ENCODE measurements around the gene MADD. TPM values are rescaled to one million over a fixed set of nuclear protein-coding genes. Genes with fewer than 3 reads are reported as not detected.
"Not testable (repeated sequence)": the region's sequence is repeated elsewhere in the genome, so short reads cannot be mapped to it uniquely, and the experiment has no call there.

MADD gene
- polyA plus RNA-seq, 3 donors, result 12.1 to 20.8 (median 13.8) TPM

DNA sequence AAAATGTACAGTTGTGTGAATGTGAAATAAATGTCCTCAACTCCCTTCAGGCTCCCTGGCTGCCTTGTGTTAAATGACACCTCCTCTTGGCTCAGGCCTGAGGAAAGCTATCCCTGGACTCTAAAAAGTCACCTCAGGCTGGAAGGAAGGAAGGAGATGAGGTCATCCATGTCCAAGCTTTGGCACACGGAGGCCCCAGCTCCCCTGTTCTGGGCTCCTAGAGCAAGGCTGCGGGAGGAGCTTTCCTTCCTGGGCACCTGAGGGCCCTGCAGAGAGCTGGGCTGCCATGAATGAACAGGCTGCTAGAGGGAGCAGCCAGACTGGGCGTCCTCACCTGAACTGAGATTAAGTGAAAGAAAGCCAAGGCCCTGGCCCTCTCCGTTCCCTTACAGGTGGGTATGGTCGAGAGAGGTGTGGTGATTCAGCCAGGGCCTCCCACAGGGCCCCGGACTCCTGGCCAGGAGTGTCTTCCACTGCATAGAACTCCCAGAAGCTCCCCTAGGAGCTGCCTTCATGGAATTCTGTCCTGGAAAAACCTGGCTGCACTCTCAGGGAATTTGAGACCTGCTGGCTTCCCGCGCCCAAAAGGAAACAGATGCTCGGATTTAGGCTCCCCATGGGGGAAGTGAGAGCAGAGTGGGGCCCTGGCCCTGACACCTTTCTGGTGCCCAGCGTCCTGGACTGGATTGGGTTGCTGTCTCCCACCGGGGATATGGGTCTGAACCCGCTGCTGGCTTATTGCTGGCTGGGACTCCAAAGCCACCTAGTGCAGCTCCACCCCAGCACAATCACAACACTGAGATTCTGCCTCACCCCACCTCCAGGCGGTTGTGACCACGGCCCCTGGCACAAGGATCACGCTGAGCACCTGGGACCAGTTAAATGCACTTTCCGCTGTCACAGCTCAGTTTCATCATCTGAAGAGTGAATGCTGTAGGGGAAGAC, 60.3 kb downstream of the MADD start:
- no peak overlapping the region for H3K27ac ChIP-seq (ENCODE audit: low read depth, low read length)
- WGBS, 3 donors, result 55 to 62% (median 59%) methylated on average over 16 of the region's 16 CpGs

DNA sequence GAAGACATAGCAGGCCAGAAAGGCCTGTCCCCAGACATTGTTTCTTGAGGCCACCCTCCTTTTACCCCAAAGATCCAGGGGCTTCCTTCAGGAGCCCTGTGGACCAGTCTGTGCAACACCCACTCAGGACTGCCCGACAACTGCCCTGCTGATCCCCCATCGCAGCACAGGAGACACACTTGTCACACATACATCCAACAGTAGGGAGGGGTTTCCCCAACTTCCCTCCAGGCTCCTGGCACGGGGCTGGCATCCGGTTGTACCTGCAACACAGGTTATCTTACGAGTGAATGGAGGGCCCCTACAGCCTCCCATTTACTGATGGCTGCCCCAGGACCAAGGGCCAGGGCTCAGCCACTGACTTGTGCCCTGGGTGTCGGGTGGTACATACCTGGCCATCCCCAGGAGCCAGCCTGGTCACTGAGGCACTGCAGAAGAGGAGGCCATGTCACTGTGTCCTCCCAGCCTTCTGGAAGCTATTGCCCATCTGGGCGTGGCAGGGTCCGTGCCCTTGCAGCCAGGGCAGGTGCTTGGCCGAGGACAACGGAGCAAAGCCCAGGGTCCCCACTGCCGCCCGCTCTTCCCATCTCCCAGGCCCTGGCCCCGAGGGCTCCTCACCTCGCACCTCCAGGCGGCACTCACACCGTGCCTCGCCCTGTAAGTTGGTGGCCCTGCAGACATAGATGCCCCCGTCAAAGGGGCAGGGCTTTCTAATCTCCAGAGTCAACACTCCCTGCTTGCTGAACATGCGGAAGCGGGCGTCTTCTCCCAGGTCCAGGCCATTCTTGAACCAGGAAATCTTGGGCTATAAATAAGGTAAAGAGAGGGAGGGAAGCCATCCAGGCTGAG, 61.7 kb downstream of the MADD start:
- WGBS, 3 donors, result 73 to 76% (median 74%) methylated on average over 21 of the region's 21 CpGs

GRCh38 chr11:47332303-47332711, 62.4 kb downstream of the MADD start:
- WGBS, 3 donors, result 81 to 83% (median 82%) methylated on average over 13 of the region's 13 CpGs
- H3K27ac ChIP-seq (ENCODE audit: low read depth, low read length), result no peak overlapping the region

More for the DNA sequence above, 61.7 kb downstream of the MADD start:
- no peak overlapping the region for H3K27ac ChIP-seq (ENCODE audit: low read depth, low read length)

DNA sequence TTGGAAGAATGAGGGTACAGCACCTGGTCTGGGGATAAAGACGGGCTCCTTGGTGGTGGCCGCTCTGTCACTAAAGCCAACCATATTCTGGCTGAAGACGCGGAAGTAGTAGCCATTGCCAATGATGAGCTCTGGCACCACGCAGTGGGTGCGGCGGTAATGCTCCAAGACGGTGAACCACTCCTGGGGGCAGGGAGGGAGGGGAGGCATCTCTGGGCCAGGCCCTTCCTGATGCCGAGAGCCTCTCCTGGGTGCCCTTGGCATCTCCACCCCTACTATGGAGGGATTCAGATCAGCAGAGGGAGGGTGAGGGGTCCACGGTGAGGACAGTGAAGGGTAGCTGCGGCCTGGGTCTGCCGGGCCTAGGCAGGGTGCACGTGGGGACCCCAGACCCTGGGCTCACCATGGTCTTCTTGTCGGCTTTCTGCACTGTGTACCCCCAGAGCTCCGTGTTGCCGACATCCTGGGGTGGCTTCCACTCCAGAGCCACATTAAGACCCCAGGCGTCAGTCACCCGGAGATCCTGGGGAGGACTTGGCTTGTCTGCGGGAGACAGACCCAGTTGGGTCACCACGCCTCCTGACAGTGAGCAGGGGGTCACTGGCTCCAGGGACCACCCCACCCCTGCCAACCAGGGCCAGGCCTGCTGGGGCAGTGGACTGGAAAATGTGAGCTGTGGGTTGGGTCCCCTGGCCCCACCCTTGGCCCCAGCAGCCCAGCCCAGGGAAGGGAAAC, 63.0 kb downstream of the MADD start:
- H3K27ac ChIP-seq (ENCODE audit: low read depth, low read length), result no peak overlapping the region
- WGBS, 3 donors, result 90 to 96% (median 96%) methylated on average over 19 to 20 of the region's 20 CpGs

- H3K27ac ChIP-seq (ENCODE audit: low read depth, low read length), result no peak overlapping the region
- WGBS, 3 donors, result 95 to 96% (median 95%) methylated on average over 13 to 14 of the region's 14 CpGs
Observed at GRCh38 chr11:47333526-47333845, 63.6 kb downstream of the MADD start.

- H3K27ac ChIP-seq (ENCODE audit: low read depth, low read length), result no peak overlapping the region
- 89 to 95% (median 93%) methylated on average over 8 of the region's 8 CpGs for WGBS, 3 donors
Observed at GRCh38 chr11:47333886-47334443, 64.0 kb downstream of the MADD start.

DNA sequence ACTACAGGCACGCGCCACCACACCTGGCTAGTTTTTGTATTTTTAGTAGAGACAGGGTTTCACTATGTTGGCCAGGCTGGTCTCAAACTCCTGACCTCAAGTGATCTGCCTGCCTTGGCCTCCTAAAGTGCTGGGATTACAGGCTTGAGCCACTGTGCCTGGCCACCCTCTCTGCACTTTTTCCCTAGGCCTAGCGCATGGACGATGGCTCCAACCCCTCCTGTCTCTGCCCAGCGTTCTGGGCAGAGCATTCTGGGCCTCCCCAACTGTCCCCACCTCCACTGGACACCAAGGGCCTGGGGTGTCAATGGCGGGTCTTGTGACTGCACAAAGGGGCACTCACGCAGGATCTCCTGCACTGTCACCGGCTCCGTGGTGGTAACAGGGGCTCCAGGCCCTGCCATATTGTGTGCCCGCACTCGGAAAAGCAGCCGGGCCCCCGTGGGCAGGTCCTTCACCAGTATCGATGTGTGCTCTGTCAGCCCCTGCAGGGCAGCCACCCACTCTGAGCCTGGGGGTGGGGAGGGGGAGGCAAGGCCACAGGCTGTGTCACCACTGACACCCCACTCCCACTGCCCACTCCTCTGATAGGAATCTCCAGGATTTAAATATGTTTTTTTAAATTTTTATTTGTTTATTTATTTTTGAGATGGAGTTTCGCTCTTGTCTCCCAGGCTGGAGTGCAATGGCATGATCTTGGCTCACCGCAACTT, 64.9 kb downstream of the MADD start:
- 95 to 96% (median 95%) methylated on average over 16 of the region's 16 CpGs for WGBS, 3 donors
- not testable (repeated sequence) for H3K27ac ChIP-seq (ENCODE audit: low read depth, low read length)

DNA sequence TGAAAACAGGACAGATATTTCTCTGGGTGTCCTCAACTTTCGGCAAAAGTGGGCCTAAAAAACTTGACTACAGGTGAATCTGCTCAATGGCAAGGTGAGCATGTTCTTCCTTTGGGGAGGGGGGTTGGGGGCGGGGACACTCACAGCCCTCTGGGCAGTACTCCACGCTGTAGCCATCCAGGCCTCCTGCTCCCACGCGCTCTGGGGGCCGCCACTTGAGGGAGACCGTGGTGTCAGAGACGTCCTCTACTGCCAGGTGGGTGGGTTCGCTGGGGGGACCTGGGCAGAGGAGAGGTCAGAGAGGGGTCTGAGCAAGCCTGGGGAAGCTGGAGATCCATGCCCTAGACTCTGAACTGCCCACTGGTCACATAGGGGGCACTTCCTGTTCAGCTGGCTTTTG, 65.8 kb downstream of the MADD start:
- H3K27ac ChIP-seq (ENCODE audit: low read depth, low read length), result no peak overlapping the region
- 76 to 78% (median 77%) methylated on average over 9 of the region's 9 CpGs for WGBS, 3 donors

GRCh38 chr11:47336595-47336994, 66.7 kb downstream of the MADD start:
- no peak overlapping the region for H3K27ac ChIP-seq (ENCODE audit: low read depth, low read length)
- 86 to 98% (median 89%) methylated on average over 4 of the region's 4 CpGs for whole genome bisulfite sequencing, 3 donors

- WGBS, 3 donors, result 88 to 91% (median 90%) methylated on average over 34 of the region's 34 CpGs
- no peak overlapping the region for H3K27ac ChIP-seq (ENCODE audit: low read depth, low read length)
Observed at GRCh38 chr11:47337229-47337924, 67.4 kb downstream of the MADD start.

GRCh38 chr11:47338396-47339241, 68.7 kb downstream of the MADD start:
- 83 to 93% (median 91%) methylated on average over 27 of the region's 27 CpGs for WGBS, 3 donors
- no peak overlapping the region for H3K27ac ChIP-seq (ENCODE audit: low read depth, low read length)

- WGBS, 3 donors, result 76 to 80% (median 79%) methylated on average over 9 of the region's 9 CpGs
- no peak overlapping the region for H3K27ac ChIP-seq (ENCODE audit: low read depth, low read length)
Observed at GRCh38 chr11:47340010-47340409, 70.1 kb downstream of the MADD start.

- no peak overlapping the region for H3K27ac ChIP-seq (ENCODE audit: low read depth, low read length)
- WGBS, 3 donors, result 65 to 69% (median 68%) methylated on average over 17 to 18 of the region's 18 CpGs
Observed at GRCh38 chr11:47340980-47341775, 71.2 kb downstream of the MADD start.

DNA sequence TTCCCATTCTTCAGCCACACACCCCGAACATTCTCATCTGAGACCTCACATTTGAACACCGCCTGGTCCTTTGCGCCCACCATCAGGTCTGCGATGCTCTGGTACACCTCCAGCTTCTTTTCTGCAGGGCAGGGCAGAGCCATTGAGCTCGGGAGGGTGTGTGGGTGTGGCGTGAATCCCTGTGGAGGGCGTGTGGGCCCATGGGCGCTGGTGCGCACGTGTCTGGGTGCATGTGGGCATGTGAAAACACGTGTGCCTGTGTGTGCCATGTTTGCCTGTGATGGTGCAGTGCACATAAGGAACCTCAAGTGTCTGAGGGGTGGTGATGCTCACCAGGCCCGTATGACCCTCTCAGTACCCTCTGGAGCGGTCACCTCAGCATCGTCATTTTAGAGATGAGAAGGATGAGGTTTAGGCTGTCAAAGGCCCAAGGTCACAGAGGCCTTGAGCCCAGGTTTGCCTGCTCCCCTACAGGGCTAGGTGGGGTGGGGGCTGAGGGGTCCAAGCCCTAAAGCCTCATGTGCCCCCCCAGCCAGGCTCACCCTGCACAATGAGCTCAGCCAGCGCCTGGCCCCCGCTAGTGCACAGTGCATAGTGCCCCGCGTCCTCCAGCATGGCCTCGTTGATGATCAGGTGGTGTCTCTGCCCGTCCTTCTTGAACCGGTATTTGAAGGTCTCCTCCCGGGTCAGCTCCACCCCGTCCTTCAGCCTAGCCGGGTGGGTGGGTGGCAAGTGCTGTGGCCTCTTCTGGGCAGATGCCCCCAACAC, 72.3 kb downstream of the MADD start:
- WGBS, 3 donors, result 90 to 94% (median 93%) methylated on average over 24 of the region's 24 CpGs

DNA sequence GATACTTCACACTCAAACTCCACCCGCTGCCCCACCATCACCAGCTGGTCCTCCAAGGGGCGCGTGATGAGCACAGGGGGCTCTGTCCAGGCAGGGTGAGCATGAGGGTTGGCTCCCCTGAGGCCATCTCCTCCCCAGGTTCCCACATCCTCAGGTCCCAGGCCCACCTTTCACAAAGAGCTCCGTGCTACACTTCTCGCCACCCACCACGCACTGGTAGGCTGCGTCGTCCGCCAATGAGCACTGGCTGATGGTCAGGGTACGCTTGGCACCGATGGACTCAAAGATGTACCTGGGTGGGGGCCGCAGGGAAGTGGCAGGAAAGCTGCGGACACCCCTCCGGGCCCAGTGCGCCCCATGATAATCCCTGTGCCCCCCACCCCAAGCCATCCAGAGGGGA, 72.9 kb downstream of the MADD start:
- H3K27ac ChIP-seq (ENCODE audit: low read depth, low read length), result no peak overlapping the region
- 95 to 97% (median 95%) methylated on average over 15 of the region's 15 CpGs for WGBS, 3 donors

More for the DNA sequence above, 72.3 kb downstream of the MADD start:
- H3K27ac ChIP-seq (ENCODE audit: low read depth, low read length), result no peak overlapping the region

Measured in adipose tissue (tissue), 3 donors.